Testis (tissue), 2 donors: ENCODE results near the gene CCNJ.

Experiments used
- POLR2A ChIP-seq: fragments of 450-650 bp; IDR thresholded peaks from one replicate; pipeline ENCODE4 v1.6.1; 2017; ENCODE audit warnings: antibody characterized with exemption, mild to moderate bottlenecking, moderate library complexity
- TF ChIP-seq, protein P1 (sequence below), 3 experiments: fragments of 450-650 bp in 2 of 3; fragments of 200-600 bp in 1 of 3; sonication (generic) in 1 of 3; IDR thresholded peaks; one replicate each; pipeline ENCODE4 v1.5.1; 2016 to 2019; ENCODE audit warnings: antibody characterized with exemption in 3 of 3, mild to moderate bottlenecking in 2 of 3, moderate library complexity in 1 of 3

DNA sequence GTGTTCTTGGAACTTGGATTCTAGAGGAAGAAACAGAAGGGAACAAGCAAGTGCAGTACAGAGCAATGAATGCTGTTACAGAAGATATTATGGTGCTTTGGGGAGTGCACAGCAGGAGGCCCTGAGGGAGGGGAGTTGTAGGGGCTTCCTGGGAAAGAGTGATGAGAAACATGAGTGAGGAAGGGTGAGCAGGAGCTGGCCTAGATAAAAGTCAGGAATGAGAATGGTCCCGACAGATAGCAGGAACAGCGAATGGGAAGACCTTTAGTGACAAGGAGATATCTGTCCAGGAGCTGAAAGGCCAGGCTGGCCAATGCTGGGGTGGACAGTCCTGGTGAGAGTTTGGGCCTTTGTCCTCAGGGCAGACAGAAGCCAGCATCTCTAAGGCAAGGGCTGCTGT, 20.6 kb upstream of the CCNJ start:
- TF ChIP-seq, protein P1, sequence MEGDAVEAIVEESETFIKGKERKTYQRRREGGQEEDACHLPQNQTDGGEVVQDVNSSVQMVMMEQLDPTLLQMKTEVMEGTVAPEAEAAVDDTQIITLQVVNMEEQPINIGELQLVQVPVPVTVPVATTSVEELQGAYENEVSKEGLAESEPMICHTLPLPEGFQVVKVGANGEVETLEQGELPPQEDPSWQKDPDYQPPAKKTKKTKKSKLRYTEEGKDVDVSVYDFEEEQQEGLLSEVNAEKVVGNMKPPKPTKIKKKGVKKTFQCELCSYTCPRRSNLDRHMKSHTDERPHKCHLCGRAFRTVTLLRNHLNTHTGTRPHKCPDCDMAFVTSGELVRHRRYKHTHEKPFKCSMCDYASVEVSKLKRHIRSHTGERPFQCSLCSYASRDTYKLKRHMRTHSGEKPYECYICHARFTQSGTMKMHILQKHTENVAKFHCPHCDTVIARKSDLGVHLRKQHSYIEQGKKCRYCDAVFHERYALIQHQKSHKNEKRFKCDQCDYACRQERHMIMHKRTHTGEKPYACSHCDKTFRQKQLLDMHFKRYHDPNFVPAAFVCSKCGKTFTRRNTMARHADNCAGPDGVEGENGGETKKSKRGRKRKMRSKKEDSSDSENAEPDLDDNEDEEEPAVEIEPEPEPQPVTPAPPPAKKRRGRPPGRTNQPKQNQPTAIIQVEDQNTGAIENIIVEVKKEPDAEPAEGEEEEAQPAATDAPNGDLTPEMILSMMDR (IDR thresholded peaks at IDR 0.05) = no peak
- no peak for TF ChIP-seq POLR2A
